HG03442 (cell line): Measurements from ENCODE around the gene NR6A1.

Experiments used
- ATAC-seq: cut with Tn5 transposase; IDR thresholded peaks from one replicate; pipeline ENCODE4 v1.9.1; 2021; ENCODE audit warnings: mild to moderate bottlenecking, moderate library complexity; ENCODE audit not compliant: unreplicated experiment

NR6A1 gene

DNA sequence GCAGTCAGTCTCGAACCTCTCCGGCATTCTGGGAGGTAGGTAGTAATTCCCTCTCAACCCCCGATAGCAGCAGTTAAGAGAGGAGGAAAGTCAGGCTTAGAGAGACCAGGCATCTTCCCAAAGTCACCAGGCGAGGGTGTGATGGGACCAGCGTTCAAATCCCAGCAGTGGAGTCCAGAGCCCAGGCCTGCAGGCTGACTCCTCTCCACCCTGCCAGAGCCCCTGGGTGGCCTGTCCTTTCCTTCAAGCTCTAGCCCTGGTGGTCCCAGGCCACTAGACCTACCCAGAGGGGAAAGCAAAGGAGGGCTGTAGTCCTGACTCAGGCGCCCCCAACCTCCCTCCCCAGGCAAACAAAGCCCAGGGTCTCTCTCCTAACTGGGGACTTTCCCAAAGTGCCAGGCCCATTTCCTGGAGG, 259.7 kb downstream of the NR6A1 start:
- no peak for ATAC-seq

DNA sequence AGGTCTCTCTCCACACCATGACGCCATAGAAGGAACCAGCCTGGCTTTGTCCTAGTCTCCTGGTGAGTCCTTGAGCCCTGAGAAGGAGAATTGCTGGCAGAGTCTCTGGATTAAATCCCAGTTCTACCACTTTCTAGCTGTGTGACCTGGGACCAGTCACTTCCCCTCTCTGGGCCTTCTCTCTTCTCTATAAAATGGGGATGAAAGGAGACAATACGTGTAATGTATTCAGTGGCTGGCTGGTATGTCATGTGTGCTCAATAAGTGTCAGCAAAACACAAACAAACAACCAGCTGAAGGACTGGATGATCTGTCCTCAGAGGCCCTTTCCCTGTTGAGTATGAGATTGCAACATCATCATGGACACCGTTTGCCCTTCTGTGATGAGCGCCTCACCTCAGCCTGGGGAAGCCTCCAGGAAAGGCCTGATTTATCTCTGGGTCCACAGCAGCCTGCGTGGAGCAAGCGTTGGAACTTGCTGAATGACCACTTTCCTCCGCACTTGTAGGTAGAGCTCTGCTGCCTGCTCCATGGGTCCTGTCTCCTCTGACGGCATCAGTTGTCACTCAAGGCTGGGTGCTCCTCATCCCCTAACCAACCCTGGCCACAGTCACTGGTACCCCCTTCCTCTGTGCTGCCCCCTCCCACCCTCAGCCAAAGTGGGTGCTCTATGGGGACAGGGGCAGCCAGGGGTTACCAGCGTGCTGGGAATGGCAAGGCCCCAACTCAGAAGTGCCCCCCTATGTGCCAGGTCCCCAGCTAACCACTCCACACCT, 260.3 kb downstream of the NR6A1 start:
- no peak for ATAC-seq

GRCh38 chr9:124507880-124508423, 263.2 kb downstream of the NR6A1 start:
- ATAC-seq, result no peak

DNA sequence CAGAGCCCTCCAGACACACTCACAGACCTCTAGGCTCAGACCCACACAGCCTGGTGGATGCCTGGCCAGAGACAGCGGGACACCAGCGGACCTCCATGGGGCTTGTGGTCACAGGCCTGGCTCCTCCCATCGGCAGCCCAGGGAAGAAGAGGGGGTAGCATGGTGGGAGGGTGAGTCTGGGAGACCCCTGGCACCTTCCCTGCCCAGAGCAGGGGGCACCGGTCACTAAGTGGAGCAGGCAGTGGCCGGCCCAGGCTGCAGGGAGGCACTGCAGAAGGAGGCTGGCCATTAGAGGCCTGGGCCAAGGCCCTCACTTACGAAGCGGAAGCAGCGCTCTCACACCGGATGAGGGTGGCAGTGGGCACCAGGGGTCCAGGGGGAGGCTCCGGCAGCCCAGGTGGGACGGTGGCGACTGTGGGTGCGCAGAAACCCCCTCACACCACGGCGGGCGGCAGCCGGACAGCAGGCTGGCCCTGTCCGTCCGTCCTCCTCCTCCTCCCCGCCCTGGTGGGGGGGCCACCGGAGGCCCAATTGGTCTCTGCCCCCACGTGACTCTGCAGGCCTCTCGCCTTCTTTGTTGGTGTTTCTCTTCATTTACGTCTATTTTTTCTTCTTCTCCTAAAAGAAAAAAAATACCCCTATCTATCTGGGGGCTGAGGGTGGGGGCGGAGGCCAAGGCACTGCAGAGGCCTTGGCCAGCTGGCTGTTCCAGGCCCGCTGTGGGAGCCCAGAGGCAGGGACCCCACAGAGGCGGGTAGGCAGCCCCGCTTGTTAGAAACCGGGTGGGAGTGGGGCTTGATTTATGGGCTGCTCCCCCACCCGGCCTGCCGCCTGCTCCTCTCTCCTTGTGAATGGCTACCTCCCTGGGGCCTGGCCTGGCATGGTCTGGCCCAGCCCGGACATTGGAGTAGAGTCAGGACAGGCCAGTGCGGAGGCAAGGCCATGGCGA, 263.9 kb downstream of the NR6A1 start, which contains the start of gene NR5A1:
NR5A1 (minus strand) TSS at position 469 of the 949 bp plus-strand sequence. CDS start 4,004 bp downstream, outside the sequence.
- ATAC-seq, result no peak

DNA sequence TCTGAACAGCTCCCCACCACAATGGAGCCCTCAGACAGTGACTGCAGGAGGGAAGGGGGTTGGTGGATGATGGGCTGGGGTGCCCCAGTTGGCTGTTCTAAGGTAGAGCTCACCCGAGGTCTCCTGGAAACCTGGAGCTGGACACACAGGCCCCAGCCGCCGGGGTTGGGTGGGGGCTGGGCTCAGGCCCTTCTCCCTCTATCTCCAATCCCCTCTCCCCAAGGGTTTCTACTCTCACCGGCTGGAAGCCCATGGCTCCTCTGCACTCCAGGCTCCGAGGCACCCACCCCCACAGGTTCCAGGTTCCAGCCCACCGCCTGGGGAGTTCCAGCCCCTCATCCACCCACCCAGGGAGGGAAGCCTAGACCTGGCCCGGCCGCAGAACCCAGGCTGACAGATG, 264.7 kb downstream of the NR6A1 start:
- ATAC-seq, result no peak

DNA sequence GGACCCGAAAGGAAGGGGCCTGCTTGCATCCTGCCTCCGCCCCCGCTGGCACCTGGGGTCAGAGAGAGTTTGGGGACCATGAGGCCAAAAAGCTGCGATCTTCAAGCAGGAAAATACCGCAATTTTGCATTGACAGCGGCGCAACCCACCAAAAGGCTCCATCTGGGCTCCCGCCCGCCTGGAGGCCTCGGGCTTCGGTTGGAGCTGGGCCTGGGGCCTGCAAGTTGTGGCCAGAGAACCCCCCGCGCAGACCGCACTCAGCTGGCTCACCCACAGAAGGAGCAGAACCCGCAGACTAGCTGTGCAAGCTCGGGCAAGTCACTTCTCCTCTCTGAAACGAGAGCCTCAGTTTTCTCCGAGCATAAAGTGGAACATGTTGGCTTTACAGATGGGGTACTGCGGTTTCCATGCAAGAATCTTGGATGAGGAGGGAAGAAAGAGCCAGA, 265.2 kb downstream of the NR6A1 start:
- ATAC-seq, result no peak

DNA sequence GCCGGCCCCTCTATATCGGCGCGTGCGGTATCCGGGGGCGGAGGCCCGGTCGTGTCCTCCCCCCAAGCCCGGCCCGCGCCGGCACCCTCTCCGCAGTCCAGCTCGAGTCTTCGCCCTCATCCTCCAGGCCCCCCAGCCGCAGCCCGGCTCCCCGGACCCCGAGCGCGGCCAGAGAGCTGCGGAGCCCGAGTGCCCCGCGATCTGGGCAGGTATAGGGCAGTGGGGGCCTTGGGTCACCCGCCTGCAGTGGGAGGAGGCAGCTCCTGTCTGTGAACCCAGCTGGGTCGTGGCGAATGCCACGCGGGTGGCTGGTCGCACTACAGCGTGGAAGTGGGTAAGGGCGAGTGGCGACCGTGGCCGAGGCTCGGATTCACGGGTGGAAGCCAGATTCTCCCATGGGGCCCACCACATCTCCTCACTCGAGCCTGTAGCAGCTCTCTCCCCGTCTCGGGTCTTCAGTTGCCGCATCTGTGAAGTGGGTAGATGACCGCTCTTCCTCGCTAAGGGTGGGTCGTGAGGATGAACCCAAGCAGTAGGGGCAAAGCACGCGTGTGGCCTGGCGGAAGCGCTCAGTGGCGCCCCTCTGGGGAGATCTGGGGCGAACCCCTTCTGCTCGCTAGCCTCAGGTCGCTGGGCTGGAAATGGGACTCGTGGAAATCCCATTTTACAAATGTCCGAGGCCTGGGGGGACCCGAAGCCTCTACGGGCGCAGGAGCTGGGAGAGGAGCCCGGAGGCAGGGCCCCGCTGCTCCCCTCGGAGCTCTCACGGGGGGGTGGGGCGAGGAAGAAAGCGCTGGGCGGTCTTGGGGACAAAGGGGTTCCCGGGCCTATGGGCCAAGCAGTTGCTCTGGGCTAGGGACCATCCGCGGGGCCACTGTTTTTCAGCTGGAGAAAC, 265.9 kb downstream of the NR6A1 start:
- ATAC-seq, result no peak

- ATAC-seq, result no peak
These were observed 266.5 kb downstream of the NR6A1 start for GRCh38 chr9:124504530-124505005.

GRCh38 chr9:124503713-124504529, 267.2 kb downstream of the NR6A1 start:
- ATAC-seq, result no peak

DNA sequence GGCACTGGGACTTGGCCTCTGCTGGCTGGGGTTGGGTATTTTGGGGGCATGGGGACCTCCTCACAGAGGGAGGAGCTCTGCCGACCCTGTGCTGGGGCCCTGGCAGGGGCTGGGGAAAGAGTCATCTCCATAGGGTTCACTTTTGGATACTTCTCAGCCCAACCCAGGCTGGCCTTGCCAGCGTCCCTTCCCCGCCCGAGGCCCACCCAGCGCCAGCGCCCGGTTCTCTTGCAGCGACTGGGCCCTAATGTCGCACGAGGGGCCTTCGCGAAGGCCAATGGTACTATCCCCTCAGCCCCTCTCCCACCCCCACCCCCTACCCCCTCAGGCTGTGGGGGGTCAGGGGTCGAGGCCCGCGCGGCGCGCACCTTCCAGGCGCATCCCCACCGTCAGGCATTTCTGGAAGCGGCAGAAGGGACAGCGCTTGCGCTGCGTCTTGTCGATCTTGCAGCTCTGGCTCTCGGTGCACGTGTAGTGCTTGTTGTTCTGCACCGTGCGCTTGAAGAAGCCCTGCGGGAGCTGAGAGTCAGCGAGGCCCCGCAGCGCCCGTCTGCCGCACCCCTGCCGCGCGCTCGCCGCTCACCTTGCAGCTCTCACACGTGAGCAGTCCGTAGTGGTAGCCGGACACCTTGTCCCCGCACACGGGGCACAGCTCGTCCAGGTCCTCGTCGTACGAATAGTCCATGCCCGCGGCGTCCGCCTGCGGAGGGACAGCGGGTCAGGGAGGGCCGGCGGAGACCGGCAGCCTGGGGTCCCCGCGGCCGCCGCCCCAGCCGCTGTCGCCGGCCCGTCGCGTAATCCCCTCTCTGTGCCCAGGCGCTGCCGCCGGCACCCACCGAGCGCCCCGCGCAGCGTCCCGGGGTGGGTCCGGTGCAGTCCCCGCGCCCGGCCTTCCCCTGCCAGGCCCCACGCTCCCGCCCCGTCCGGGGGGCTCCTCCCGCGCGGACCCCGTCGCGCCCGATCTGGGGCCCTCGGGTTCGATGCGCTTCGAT, 268.1 kb downstream of the NR6A1 start:
- no peak for ATAC-seq

GRCh38 chr9:124501771-124502320, 269.3 kb downstream of the NR6A1 start:
- ATAC-seq, result no peak

DNA sequence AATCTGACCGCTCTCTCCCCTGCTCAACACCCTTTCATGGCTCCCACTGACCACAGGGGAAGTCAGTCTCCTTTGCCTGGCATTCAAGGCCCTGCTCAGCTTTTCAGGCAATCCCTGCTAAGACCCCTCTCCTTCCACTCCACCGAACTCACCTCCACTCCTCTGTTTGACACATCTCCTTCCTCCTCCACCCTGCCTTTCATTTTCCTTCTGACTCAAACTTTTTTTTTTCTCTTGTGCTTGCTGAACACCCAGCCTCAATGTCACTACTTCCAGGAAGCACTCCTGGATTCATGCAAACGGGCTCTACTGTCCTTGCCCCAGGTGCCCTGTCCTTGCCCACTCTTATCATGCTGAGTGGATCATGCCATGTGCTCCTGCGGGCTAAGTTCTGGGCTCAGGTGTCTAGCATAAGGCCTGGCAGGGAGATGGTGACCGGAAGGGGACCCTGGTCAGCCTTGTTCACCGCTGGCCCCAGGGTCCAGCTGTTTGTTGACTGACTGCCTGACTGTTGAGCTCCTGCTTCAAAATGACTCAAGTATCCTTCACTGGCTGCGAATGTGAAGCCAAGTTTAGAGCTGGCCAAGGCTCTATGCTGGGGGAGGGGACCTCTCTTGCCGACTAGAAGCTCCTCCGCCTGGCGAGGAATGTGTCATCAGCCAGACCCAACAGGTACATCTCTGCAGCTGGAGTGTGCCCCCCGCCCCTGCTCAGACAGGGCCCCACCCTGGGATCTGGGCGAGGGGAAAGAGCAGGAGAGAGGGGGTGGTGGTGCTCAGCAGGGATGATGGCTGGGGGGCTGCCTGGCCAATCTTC, 270.1 kb downstream of the NR6A1 start:
- no peak for ATAC-seq

DNA sequence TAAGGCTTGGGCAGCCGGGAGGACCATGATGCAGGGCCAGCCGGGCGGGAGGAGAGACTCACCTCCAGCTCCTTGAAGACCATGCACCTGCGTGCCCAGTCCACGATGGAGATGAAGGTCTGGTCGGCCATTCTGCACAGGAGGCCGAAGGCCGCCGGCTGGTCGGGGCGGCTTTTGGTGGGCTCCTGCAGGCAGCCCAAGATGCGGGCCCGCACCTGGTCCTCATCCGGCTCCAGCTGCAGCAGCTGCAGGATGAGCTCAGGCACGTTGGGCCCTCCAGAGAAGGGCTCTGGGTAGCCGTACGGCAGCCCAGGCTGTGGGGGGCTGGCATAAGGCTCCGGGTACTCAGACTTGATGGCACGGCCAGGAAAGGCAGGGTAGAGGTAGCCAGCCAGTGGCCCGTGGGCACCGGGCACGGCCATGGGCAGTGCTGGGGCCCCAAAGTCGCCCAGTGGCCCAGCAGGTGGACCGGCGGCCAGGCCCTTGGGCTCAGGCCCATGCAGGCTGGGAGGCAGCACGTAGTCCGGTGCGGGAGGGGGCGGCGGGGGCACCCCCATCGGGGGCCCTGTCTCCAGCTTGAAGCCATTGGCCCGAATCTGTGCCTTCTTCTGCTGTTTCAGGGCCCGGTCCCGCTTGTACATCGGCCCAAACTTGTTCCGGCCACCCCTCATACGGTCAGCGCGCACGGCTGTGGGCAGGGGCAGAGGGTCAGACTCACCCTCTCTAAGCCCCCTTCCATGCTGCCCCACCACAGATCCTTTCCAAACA, 270.9 kb downstream of the NR6A1 start:
- ATAC-seq, result no peak

DNA sequence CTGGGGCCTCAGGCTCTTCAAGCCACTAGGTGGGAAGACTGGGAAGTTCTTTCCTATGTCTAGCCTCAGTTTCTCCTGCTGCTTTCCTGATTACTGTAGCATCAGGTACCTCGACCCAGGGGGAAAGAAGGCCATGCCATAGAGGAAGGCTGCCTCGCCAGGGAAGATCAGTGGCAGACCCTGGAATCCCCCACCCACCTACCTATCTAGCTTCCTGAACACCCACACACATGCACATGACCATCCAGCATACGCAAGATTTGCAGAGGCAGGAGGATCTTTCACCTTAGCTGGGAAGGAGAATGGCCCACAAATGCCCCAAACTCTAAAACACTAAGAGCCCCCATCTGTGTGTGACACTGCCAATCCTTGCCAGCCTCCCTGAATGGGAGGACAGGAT, 271.9 kb downstream of the NR6A1 start:
- ATAC-seq, result no peak

- no peak for ATAC-seq
These were observed 272.5 kb downstream of the NR6A1 start for GRCh38 chr9:124498499-124499146.

DNA sequence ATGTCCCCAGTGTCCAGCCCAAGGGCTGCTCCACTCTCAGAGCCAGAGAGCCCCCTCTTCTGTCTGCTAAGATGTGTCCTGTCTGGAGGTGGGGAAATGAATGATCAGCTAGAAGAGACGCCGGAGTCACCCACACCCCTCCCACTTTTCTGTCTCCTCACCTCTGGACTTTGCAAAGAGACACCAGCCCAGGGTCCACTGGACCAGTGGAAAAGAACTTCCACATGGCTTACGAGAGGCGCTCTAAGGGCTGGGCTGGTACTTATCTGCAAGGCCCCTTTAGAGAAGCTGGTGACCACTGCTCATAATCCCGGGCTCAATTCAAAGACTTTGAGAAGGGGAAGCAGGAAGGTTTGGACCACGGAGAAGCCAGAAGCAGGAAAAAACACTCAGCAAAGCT, 273.1 kb downstream of the NR6A1 start:
- ATAC-seq, result no peak
